Central memory CD4-positive, alpha-beta T cell (primary cell): ENCODE measurements around the gene GFRAL.

ENCODE experiments used
- DNase-seq: peaks from one replicate; pipeline ENCODE4 v3.0.0; 2022

The GFRAL gene

GRCh38 chr6:55437141-55437540, 109.9 kb downstream of the GFRAL start:
- no peak for DNase-seq

GRCh38 chr6:55438203-55438602, 110.9 kb downstream of the GFRAL start:
- DNase-seq, result no peak

- no peak for DNase-seq
These were observed 116.2 kb downstream of the GFRAL start for GRCh38 chr6:55443238-55444134.

GRCh38 chr6:55445648-55446204, 118.5 kb downstream of the GFRAL start:
- no peak for DNase-seq

- no peak for DNase-seq
These were observed 120.6 kb downstream of the GFRAL start for GRCh38 chr6:55447891-55448290.

GRCh38 chr6:55448451-55448850, 121.2 kb downstream of the GFRAL start:
- DNase-seq, result no peak

- DNase-seq, result no peak
These were observed 122.0 kb downstream of the GFRAL start for GRCh38 chr6:55449225-55449624.

- no peak for DNase-seq
These were observed 122.7 kb downstream of the GFRAL start for GRCh38 chr6:55450005-55450404.
